Type B pancreatic cell (in vitro differentiated cells): ENCODE data around the gene CEACAM19. TPM values are rescaled to one million over a fixed set of nuclear protein-coding genes. Genes with fewer than 3 reads are reported as not detected.

ENCODE experiments used
- DNase-seq: peaks from one replicate; pipeline ENCODE4 v3.0.0; 2021; ENCODE audit warnings: mixed read lengths; ENCODE audit not compliant: unreplicated experiment; ENCODE audit errors: extremely low spot score
- H3K27ac Mint-ChIP-seq: 2 replicates; pipeline ENCODE4 v1.8.0; 2021; ENCODE audit warnings: mild to moderate bottlenecking, mixed read lengths
- H3K27me3 Mint-ChIP-seq: 2 replicates; pipeline ENCODE4 v1.8.0; 2021; ENCODE audit warnings: mixed read lengths
- H3K36me3 Mint-ChIP-seq: 2 replicates; pipeline ENCODE4 v1.8.0; 2021; ENCODE audit warnings: mixed read lengths
- H3K4me1 Mint-ChIP-seq: one replicate; pipeline ENCODE4 v1.8.0; 2021; ENCODE audit warnings: mixed read lengths; ENCODE audit not compliant: unreplicated experiment
- H3K4me3 Mint-ChIP-seq: 2 replicates; pipeline ENCODE4 v1.8.0; 2021; ENCODE audit warnings: mild to moderate bottlenecking, mixed read lengths
- H3K9me3 Mint-ChIP-seq: 2 replicates; pipeline ENCODE4 v1.8.0; 2021; ENCODE audit warnings: mixed read lengths
- CTCF ChIP-seq: fragments of 200-600 bp; sonication (generic); conservative IDR thresholded peaks from 2 replicates; pipeline ENCODE4 v1.5.0; 2021; ENCODE audit warnings: antibody characterized with exemption, mild to moderate bottlenecking
- total RNA-seq: library from RNA; stranded (reverse); gene quantifications from 2 replicates; pipeline ENCODE4 v1.2.1, GENCODE V29; 2021; ENCODE audit warnings: low replicate concordance

CEACAM19 gene
- total RNA-seq, 1 donor from 2014 or later: 6.3 TPM

DNA sequence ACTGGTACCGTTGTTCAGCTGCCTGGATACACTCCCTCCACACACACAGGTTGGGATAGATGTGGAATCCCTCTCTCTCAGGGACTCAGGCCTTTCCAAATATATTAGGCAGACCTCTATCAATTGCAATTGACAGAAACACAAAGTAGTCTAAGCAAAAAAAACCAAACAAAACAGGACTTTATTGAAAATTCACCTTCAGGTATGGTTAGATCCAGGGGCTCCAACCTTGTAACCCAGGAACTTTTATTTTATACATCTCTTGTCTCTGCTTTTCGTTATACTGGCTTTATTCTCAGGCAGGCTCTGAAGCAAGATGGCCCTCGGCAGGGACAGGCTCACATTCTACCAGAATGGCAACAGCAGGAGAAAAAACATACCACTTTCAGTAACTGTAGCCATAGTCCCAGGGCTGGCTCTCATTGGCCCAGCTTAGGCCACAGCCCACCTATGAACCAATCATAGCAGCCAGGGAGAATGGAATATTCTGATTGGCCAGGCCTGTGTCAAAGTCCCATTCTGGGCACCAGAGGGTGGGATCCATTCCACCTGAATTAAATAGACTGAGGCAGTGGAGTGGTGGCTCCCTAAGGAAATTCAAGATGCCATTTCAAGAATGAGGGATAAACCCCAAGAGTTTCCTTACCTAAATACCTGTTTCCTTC lies 13.1 kb upstream of the CEACAM19 start:
- TF ChIP-seq CTCF: no peak
- peaks cover 40% of the 10 kb centered on the region for H3K36me3 Mint-ChIP-seq
- no peaks in the 10 kb centered on the region for H3K27me3 Mint-ChIP-seq
- no peaks in the 10 kb centered on the region for H3K4me1 Mint-ChIP-seq
- H3K9me3 Mint-ChIP-seq: no peaks in the 10 kb centered on the region
- no peak overlapping the region for H3K4me3 Mint-ChIP-seq
- DNase-seq: no peak
- H3K27ac Mint-ChIP-seq: no peak overlapping the region

DNA sequence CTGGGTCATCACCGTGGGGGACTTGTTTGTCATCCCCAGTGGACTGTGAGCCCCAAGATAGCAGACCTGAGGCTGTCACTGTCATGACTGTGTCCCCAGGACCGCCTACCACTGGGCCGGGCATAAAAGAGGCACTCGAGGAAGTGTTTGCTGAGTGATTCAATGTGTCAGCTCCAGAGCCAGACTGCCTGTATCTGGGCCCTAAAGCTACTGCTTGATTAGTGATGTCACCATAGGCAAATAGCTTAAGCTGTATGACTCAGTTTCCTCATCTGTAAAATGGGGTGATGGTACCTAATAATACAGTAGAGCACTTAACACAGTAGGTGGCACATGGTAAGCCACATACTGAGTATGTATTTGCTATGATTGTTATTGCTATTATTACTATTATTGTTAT lies 11.2 kb upstream of the CEACAM19 start:
- DNase-seq: no peak
- no peak for TF ChIP-seq CTCF
- no peaks in the 10 kb centered on the region for H3K9me3 Mint-ChIP-seq
- H3K27ac Mint-ChIP-seq: no peak overlapping the region
- no peak overlapping the region for H3K4me3 Mint-ChIP-seq
- H3K36me3 Mint-ChIP-seq: peaks cover 38% of the 10 kb centered on the region
- H3K4me1 Mint-ChIP-seq: no peaks in the 10 kb centered on the region
- no peaks in the 10 kb centered on the region for H3K27me3 Mint-ChIP-seq

DNA sequence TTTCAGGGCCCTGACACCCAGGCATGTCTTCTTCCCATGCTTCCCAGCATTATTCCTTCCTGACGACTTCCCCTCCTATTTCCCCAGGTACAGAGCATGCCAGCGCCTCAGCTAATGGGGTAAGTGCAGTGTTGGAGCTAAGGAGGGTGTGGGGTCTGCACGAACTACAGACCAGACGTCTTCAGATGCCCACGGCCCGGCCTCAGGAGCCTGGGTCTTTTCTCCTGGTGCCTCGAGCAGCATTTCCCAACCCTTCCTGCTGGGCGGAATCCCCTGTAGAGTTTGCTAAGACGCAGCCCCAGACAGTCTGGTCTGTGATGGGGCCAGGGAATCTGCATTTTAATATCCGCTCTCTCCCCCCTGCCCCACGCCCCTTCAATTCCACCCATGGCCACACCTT lies 10.1 kb upstream of the CEACAM19 start:
- no peak for TF ChIP-seq CTCF
- peaks cover 32% of the 10 kb centered on the region for H3K36me3 Mint-ChIP-seq

GRCh38 chr19:44661904-44662303 lies 9.4 kb upstream of the CEACAM19 start:
- no peak overlapping the region for H3K4me3 Mint-ChIP-seq

More for the DNA sequence above, 10.1 kb upstream of the CEACAM19 start:
- no peaks in the 10 kb centered on the region for H3K27me3 Mint-ChIP-seq
- H3K4me3 Mint-ChIP-seq: no peak overlapping the region
- no peak overlapping the region for H3K27ac Mint-ChIP-seq
- DNase-seq: no peak
- no peaks in the 10 kb centered on the region for H3K4me1 Mint-ChIP-seq
- H3K9me3 Mint-ChIP-seq: no peaks in the 10 kb centered on the region

GRCh38 chr19:44662691-44663385 lies 8.4 kb upstream of the CEACAM19 start:
- TF ChIP-seq CTCF: no peak
- no peak for DNase-seq
- H3K27ac Mint-ChIP-seq: no peak overlapping the region

More at GRCh38 chr19:44661904-44662303, 9.4 kb upstream of the CEACAM19 start:
- H3K9me3 Mint-ChIP-seq: no peaks in the 10 kb centered on the region
- no peak overlapping the region for H3K27ac Mint-ChIP-seq
- no peaks in the 10 kb centered on the region for H3K4me1 Mint-ChIP-seq
- H3K27me3 Mint-ChIP-seq: no peaks in the 10 kb centered on the region
- H3K36me3 Mint-ChIP-seq: peaks cover 28% of the 10 kb centered on the region
- no peak for TF ChIP-seq CTCF
- DNase-seq: no peak

More at GRCh38 chr19:44662691-44663385, 8.4 kb upstream of the CEACAM19 start:
- peaks cover 18% of the 10 kb centered on the region for H3K36me3 Mint-ChIP-seq
- H3K27me3 Mint-ChIP-seq: no peaks in the 10 kb centered on the region
- no peaks in the 10 kb centered on the region for H3K4me1 Mint-ChIP-seq
- no peak overlapping the region for H3K4me3 Mint-ChIP-seq
- H3K9me3 Mint-ChIP-seq: no peaks in the 10 kb centered on the region
